Skin of body (tissue), 2 donors: ENCODE results near the gene GDPD5. TPM values are rescaled to one million over a fixed set of nuclear protein-coding genes. Genes with fewer than 3 reads are reported as not detected.
"Not testable (repeated sequence)": the region's sequence is repeated elsewhere in the genome, so short reads cannot be mapped to it uniquely, and the experiment has no call there.

Experiments
- DNase-seq: peaks from one replicate; lab custom pipeline; 2025; lab: John Stamatoyannopoulos, UW
- total RNA-seq: library from RNA; depleted of rRNA; stranded (reverse); fragments of >200 nt; gene quantifications from one replicate; pipeline ENCODE4 v1.2.3, GENCODE V29; 2014

GDPD5 gene
- total RNA-seq, 1 donor from 2014 or later: 9.6 TPM

DNA sequence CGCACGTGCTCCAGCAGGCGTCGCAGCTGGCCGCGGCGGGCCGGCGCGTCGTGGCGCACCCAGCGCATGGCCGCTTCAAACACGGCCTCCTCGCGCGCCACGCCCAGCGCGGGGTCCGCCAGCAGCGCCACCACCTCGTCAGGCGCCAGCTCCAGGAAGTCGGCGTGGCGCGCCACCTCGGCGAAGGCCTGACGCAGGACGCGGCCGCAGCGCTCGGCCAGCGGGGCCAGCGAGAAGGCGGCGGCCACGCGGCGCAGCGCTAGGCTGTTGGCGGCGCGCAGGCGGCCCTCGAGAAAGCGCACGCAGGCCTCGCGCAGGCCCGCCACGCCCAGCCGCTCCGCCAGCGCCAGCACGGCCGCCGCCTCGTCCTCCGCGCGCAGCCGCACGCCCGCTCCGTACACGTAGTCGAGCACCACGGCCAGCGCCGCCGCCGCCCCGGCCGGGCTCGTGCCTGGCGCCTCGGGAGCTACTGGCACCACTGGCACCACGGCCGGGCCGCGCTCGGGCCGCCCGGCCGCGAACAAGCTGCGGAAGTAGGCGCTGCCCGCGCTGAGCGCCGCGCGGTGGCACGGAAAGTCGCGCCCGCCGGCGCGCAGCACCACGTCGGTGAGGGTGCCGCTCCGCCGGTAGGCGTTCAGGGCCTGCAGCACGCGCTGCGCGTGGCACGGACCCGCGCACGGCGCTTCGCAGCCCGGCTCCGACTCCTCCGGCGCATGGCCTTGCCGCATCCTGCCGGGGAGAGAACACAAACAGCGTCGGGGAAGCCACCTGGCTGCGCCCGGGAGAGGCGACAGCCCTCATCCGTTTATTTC lies 95.6 kb downstream of the GDPD5 start:
- DNase-seq: no peak

DNA sequence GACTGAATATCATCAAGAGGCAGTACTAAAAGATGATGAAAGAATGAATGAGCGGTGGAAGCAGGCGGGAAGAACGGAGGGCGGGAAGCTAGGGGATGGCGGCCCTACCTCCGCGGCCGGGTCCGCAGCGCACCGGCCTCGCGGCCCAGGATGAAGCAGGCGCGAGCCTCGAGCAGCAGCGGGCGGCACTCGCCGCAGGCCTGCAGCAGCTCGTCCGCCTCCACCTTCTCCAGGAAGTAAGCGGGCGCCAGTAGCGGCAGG lies 96.2 kb downstream of the GDPD5 start:
- no peak for DNase-seq

DNA sequence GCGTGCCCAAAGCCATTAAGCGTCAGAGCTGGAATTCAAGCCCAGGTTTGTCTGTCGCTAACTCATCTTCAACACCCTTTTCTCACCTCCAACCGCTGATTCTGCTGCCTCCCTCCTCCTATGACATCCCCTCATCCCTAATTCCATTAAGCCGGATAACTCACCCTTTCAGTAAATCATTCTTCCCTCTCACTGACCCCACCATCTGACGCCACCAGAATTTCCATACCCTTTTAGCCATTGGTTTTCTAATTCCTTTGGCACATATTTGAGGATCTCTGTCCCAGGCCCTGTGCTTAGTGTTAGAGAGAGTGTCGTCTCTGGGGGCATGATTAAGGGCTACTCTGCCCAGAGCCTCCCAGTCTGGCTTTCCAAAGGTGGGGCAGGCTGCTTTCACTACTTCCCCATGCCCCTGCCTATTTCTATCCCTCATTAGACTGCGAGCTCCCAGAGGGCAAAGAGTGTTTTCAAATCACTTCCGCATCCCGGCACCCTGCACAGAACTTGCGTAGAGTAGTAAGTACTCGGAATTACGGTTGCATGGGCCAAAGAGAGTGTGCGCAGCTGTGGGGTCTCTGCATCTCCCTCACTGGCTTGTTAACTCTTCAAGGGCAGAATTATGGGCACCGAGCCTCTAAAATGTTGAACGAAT lies 96.6 kb downstream of the GDPD5 start:
- DNase-seq: no peak

DNA sequence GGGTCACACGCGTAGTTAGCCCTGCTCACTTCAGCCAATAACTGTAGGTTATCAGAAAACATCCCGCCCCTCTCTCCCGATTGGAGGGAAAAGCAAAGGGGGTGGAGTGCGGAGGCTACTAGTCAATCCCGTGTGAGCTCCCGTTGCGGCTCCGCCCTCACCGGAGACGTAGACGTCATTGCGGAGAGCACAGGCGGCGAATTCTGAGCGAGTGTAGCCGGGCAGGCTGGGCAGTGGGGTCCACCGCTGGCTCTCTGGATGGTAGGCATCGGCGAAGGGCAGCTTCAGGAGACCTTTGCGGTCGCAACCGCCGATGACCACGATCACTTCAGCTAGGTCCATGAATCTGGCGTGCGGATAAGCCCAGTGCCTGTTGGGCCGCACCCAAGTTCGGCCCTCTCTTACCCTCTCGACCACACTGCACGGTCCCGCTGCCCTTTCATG lies 97.4 kb downstream of the GDPD5 start:
- DNase-seq: peak; percentile 57

DNA sequence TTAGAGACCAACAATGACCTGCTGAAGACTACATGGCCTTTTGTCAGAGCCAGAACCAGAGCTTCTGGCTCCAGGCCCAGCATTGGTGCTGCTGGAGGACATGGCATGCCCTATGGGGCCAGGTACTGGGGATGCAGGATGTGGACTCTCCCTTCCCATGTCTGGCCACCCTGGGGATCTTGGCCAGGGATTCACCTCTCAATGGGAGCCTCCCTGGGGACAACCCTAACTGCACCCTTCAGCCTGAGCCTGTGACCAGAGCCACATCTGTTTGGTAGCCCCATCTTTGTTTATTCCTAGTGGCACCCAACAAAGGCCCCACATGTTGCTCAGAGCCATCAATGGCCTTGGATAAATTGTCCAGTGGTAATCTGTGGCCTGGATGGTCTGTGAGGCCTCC lies 98.6 kb downstream of the GDPD5 start:
- DNase-seq: no peak

DNA sequence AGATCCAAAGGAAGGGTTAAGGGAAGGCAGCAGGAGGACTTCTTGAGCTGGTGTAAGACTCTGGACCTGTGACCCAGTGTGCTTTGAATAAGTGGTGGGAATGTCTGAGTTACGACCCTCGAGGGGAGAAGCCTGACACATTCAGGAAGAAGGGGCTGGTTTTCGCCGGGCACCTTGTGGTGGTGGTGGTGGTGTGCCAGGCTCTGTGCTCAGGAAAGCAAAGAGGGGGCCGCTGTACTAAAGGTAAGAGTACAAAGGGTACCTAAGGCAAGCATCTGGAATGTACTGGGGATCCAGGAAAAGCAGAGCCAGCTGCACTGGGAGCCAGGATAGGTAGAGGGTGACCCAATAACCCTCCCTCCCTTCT lies 99.0 kb downstream of the GDPD5 start:
- no peak for DNase-seq

DNA sequence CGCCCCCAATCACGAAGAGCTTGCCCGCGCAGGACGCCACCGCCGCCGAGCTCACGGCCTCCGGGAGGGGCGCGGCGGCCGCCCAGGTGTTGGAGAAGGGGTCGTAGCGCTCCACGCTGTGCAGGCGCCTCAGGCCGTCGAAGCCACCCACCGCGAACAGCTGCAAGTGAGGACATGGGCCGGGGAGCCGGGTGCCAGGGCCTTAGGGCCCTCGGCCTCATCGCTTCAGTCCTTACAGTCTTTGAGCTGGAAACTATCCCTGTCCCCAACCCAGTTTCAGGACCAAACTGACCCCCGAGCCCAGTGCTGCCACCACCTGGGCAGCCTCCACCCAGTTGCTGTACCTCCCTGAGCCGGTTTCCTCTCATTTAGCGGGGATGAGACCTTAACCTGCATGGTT lies 100.3 kb downstream of the GDPD5 start:
- DNase-seq: no peak

DNA sequence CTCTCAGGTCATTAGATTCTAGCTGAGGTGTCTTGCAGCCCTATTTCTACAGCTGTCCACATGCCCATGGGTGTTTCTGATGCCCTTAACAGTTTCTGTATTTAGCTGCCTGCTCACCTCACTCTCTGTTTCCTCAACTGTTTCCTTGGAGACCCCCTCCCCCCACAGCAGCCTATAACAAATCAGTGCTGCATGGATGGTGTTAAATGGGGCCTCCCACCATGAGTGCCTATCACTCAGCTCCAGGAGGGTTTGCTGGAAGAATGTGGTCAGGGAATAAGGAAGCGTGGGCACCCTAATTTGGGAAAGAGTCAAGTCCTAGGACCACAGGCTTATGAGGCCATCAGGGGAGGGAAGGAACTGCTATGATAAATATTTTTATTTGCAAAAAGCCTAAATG lies 101.3 kb downstream of the GDPD5 start:
- DNase-seq: no peak

DNA sequence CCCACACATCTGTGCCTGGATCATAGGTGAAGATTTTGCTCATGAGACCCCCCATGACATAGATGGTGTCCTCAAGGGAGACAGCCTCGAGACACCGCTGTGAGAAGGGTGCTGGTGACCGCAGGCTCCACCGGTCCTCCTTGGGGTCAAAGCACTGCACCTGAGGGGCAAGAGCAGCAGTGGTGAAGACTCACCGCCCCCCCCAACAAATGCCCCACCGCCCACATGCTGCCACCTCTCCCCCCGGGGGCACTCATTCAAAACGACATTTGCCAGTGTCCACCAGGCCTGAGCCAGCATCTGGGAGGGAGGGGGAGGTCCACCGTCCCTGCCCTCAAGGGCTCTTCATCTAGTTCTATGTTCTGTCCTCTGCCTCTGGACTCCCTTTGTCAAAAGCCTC lies 102.0 kb downstream of the GDPD5 start:
- no peak for DNase-seq

DNA sequence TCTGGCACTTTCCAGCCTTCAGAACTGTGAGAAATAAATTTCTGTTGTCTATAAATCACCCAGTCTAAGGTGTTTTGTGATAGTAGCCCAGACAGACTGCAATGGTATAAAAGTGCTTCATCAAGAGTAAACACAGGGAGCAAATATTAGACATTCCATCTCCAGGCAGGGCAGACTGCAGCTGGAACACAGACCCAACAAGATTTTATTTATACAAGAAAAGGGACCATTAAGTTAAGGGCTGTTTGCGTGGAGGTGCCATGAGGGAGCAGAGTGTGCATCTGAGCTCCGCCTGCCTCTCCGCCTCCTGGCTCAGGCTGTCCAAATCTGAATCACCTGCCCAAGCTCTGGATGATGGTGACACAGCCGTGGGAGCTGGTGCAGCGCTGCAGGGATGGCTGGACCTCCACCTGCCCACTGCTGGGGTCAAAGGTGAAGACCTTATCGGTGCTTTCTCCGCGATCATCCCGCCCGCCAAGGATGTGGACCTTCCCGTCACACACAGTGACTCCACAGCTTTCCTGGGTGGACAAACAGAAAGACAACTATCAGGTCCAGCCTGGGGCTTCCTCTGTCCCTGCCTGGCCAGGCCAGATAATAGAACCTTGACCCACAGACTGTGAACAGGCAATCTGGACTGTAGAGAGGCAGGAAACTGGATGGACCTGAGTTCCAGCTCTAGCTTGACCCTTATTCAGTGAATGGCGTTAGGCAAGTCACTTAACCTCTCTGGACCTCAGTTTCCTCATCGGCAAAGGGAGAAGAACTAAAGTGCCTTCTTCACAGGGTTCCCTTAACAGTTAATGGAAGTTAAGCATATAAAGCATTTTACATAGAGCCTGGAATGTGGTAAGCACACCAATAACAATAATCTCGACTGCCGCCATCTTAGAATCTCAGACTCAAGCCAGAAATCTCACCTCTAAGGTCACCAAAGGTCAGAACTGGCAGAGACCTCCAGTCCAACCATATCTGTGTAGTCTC lies 103.2 kb downstream of the GDPD5 start:
- DNase-seq: no peak

DNA sequence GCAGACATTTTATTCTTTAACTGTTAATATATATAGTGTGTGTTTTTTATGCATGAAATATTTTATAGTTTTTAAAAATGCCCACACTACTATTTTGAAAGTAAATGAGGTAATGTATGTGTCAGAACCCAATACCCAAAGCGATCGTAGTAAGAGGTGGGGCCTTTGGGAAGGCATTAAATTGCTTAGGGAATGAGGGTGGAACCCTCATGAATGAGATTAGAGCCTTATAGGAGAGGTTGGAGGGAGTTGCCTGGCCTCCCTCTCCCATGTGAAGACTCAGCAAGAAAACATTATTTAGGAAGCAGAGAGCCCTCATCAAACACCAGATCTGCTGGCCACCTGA lies 103.9 kb downstream of the GDPD5 start:
- no peak for DNase-seq

DNA sequence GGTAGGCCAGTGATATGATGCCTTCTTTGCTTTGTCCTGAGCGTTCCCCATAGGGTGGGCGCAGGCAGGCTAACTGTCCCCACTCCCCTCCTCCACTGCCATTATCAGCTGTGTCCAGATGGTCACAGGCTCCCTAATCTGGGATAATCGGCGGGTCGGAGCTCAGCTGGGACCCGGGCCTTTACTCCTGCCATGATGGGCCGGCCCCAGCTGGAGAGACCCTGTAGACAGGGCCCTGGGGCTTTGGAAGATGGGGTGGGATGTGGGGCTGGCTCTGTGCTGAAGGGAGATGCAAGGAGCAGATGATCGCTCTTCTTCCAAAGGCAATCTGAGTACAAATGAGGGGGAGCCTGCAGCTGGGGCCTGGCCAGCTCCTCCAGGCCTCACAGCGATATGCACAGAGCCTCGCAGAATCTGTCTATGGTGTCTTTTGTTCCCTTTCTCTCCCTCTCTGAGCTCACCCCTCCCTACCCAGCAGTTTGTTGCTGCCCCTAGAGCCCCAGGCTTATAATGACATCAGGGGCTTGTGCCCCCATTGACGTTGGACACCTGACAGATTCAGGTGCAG lies 104.6 kb downstream of the GDPD5 start:
- DNase-seq: no peak

DNA sequence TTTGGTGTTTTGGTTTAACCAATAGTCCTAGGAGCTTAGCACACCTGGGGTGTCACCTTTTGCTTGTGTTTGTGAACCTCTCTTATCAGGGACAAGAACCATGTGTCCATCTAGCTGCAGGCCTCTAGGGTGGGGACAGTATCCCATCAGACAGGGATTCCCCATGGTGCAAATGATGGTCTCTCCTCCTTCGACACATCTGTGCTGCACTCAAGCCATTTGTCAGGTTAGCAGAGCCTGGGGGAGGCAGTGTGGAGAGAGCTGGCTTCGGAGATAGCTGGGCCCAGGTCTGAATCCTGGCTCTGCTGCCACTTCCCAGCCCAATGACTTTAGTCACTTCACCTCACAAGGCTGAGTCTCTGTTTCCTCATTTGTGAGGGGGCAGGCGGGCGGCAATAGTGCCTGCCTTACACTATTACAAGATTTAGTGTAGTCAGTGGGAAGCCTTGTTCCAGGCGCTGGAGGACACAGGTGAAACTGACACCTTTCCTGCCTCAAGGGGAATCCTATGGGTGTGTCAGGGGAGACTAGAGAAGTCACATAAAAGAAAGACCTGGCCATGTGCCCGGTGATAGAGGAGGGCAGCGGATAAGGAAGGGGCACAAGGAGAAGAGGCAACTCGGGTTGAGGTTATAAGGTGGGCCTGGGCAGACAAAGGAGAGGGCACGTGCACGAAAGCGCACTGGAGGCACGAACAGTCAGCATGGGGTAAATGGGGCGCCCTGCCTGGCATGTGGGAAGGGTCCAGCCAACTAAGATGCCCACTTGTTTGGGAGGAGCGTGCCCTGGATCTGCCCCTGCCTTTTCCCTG lies 105.3 kb downstream of the GDPD5 start:
- no peak for DNase-seq

DNA sequence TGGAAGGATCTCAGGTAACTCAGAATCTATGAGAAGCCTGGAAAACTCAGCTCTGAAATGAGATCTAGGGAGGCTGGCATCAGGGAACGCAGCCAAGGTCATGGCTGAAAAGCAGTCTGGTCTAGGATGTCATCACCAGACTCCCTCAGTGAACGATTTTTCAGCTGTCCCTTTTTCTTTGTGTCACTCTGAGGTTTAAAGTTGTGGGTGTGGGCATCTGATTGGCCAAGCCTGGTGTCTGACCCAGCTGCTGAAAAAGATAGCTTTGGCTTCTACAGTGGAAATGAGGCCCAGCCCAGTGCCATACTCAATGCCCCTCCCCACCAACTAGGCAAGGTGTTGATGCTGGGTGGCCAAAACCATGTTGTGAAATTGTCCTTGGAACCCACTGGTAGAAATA lies 111.9 kb downstream of the GDPD5 start:
- no peak for DNase-seq

DNA sequence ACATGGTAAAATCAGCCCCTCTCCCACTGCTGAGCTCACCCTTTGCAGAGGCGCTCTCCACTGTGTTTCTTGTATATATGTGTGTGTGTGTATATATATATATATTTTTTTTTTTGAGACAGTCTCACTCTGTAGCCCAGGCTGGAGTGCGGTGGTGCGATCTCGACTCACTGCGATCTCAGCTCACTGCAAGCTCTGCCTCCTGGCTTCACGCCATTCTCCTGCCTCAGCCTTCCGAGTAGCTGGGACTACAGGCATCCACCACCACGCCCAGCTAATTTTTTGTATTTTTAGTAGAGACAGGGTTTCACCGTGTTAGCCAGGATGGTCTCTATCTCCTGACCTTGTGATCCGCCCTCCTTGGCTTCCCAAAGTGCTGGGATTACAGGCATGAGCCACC lies 112.6 kb downstream of the GDPD5 start:
- DNase-seq: not testable (repeated sequence)

DNA sequence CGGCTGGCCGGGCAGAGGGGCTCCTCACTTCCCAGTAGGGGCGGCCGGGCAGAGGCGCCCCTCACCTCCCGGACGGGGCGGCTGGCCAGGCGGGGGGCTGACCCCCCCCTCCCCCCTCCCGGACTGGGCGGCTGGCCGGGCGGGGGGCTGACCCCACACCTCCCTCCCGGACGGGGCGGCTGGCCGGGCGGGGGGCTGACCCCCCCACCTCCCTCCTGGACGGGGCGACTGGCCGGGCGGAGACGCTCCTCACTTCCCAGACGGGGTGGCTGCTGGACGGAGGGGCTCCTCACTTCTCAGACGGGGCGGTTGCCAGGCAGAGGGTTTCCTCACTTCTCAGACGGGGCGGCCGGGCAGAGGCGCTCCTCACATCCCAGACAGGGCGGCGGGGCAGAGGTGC lies 115.8 kb downstream of the GDPD5 start:
- not testable (repeated sequence) for DNase-seq

DNA sequence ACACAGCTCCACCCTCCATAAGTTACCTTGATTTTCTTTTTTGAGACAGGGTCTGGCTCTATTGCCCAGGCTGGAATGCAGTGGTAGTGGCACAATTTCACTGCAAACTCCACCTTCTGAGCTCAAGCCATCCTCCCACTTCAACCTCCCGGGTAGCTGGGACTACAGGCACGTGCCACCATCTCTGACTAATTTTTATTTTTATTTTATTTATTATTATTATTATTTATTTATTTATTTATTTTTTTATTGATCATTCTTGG lies 116.9 kb downstream of the GDPD5 start:
- DNase-seq: no peak

DNA sequence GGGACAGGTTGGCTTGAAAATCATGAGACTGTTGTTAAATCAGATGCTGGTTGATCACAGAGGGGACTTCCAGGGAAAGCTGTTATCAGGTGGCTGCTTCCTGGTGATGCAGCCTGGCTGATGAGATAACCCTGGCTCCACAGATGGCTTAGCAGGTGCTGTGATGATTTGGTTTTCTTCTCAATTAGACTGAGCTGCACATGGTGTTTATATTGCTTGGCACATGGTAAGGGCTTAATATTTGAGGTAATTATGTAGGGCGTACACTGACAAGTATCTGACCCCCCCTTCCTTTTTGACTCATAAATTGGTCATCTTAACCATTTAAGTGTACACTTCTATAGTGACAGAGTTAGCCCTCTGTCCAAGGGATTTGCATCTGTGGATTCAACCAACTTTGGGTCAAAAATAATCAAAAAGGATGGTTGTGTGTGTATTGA lies 119.4 kb downstream of the GDPD5 start:
- DNase-seq: no peak

DNA sequence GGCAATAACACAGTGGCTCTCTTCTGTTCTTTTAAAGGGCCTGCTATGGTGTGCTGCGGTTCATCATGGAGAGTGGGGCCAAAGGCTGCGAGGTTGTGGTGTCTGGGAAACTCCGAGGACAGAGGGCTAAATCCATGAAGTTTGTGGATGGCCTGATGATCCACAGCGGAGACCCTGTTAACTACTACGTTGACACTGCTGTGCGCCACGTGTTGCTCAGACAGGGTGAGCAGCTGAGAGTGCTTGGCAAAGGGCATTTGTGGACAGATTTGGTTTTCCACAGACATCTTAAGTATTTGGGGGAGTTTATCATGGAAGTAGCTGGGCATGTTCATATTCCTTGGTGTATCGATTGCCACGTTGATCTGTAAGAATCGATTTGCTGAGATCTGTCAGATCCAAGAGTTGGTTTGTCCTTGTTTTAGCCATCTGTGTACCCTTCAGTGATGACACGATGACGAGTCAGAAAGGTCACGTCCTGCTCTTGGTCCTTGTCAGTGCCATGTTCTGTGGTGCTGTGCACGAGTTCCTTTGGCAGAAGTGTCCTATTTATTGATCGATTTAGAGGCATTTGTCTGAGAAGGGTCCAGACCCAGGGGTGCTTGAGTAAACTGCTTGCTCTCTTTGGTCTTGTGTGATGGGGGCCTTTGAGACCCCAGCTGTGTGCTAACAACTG lies 121.6 kb downstream of the GDPD5 start:
- no peak for DNase-seq

DNA sequence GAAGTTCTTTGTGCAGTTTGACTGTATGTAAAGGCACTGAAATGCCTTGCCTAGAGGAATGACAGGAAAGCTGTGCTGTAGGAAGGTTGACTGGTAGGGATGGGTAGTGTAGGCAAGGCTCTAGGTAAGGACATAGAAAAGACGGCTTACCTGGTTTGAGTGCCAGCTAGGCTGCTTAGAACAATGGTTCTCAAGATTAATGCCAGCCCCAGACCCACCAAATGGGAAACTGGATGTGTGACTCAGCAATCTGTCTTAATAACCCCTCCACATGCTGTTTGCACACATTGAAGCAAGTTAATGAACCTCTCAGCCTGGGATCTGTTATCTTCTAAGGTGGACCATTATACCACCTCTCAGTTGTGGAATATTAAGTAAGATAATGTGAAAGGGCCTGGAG lies 122.7 kb downstream of the GDPD5 start:
- DNase-seq: no peak
